ACHN (cell line): ENCODE results near the gene C6orf47.

ENCODE experiments used
- DNase-seq: peaks from one replicate; pipeline ENCODE4 v3.0.0-alpha.2; 2015
- in situ Hi-C: cut with HindIII; loops from 2 replicates; pipeline ENCODE4 v1.10.0; 2017; ENCODE audit warnings: low sequenced_read_pairs, low pct_ligation_motif_present, low pct_unique_long_range_greater_than_20kb

Gene C6orf47

DNA sequence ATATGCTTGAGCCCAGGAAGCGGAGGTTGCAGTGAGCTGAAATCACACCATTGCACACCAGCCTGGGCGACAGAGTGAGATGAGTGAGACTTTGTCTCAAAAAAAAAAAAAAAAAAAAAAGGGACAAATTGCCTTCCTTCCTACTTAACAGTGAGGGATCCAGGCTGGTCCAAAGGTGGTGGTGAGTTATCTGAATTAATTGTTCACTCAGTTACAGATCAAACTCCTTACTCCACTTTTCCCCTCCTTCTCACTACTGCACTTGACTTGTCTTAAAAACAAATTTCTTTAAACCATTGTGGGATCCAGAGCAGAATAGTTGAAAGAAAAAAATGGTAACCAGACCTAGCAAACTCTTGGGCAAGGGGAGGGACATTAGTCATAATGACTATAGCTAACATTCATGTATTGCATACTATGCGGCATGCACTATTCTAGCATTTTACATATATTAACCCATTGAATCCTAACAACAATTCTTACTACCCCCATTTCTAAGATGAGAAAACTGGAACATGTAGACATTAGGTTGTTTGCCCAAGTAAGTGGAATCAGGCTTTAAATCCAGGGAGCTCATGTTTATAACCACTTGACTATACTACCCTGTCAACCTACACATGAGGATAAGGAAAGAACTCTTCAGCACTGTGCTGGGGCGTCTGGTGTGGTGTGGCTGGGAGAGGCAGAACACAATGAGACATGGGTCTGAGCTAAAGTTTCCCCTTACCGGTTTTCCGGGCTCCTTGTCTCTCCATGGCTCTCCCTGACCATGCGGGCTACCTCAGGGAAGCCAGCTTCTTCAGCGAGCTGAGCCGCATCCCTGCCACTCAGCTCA lies 2.8 kb upstream of the C6orf47 start:
- DNase-seq = no peak
- in situ Hi-C loops = no loop called here

DNA sequence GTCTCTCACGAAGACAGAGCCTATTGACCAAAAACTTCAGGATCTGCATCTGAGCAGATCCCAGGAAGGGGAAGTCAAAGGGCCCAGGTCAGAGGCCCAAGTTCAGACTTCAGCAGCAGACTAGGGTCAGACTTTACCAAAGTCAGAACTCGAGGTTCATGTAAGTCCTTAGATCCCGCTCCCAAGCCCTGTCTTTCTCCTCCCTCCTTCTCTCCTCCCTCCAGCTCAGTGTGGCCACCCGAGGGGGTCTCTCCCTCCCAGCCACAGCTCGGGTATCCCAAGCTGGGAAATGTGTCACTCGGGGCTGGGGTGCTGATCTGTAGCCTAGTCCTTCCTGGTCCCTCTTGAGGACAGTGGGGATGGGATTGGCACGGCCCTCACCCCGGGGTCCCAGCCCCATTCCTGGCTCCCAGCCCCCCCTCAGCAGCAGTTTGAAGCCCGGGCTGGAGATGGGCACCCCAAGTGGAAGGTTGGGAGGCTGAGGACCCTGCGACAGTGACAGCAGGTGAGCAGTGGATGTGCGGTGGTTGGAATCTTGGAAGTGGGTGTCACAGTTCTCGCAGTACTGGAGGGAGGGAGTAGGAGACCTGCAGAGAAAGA lies 1.6 kb upstream of the C6orf47 start:
- DNase-seq = no peak
- in situ Hi-C loops = no loop called here

DNA sequence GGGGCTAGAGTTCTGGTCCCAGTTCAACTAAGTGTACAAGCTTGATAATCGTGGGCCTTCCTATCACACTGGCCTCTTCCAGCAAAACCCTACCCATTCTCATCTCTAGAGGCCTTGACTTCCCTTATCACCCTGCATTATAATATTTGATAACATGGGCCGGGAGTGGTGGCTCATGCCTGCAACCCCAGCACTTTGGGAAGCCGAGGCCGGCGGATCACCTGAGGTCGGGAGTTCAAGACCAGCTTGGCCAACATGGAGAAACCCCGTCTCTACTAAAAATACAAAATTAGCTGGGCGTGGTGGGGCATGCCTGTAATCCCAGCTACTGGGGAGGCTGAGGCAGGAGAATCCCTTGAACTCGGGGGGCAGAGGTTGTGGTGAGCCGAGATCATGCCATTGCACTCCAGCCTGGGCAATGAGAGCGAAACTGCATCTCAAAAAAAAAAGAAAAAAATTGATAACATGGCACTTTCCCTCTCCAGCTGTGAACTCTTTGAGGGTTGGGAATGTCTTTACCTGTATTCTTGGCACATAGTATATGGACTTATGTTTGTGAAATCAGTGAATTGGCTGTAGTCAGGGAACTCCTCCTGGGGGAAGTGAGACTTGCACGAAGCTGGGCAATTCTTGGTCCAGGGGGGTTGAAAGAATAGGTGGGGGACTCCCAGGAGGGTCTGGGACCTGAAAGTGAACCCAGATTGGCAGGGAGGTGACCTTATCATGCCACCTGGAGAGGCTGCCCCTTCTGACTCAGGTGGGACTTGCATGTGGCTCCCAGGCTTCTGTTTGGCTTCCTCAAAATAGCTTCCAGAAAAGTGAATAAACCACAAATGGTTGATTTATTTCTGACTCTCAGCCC lies 915 bp upstream of the C6orf47 start:
- in situ Hi-C loops = no loop called here
- no peak for DNase-seq

GRCh38 chr6:31659649-31660380 lies 763 bp downstream of the C6orf47 start:
- in situ Hi-C loops = no loop called here
- DNase-seq = peak; percentile 49

GRCh38 chr6:31658983-31659648 lies 1.5 kb downstream of the C6orf47 start:
- in situ Hi-C loops = no loop called here
- DNase-seq = no peak

- no peak for DNase-seq
- in situ Hi-C loops = no loop called here
These were observed 2.4 kb downstream of the C6orf47 start for GRCh38 chr6:31658158-31658688.

GRCh38 chr6:31657406-31658157 lies 3.0 kb downstream of the C6orf47 start:
- in situ Hi-C loops = no loop called here

DNA sequence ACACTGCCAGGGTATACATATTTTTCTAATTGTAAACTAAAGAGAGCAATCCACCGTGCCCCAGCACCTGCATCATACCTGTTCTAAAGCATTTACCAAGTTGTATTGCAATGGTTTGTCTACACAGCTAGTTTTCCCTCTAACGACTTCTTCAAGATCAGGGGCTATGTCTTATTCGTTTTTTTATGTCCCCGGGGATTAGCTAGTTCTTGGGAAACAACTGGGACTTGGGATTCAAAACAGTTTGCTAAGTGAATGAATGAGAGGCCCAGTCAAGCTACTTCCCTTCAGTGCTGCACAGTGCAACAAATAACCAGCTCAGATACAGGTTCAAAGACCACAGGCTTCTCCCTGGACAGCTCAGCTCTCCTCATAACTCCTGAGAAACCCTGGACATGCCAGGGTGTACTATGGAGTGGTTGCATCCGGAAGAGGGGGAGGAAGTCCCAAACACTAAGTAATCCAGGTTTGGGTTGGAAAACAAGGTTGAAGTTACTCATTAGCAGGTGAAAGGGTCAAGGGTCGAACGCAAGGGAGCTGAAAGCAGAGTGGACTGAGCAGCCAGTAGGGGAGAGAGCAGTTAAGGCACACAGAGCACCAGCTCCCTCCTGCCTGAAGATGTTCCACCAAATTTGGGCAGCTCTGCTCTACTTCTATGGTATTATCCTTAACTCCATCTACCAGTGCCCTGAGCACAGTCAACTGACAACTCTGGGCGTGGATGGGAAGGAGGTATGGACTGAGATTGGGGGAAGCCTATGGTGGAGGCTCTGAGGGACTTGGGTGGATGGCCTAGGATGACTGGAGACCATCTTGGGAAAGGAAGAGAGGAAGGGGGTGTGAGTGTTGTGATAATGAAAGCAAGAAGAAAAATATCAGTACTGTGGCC lies 5.0 kb downstream of the C6orf47 start, which contains the start of gene APOM:
TSS of gene APOM (plus strand) at position 546 of the 889 bp plus-strand sequence. CDS start at position 619, 73 bp downstream.
- no peak for DNase-seq
- in situ Hi-C loops = no loop called here

More at GRCh38 chr6:31657406-31658157, 3.0 kb downstream of the C6orf47 start:
- no peak for DNase-seq

DNA sequence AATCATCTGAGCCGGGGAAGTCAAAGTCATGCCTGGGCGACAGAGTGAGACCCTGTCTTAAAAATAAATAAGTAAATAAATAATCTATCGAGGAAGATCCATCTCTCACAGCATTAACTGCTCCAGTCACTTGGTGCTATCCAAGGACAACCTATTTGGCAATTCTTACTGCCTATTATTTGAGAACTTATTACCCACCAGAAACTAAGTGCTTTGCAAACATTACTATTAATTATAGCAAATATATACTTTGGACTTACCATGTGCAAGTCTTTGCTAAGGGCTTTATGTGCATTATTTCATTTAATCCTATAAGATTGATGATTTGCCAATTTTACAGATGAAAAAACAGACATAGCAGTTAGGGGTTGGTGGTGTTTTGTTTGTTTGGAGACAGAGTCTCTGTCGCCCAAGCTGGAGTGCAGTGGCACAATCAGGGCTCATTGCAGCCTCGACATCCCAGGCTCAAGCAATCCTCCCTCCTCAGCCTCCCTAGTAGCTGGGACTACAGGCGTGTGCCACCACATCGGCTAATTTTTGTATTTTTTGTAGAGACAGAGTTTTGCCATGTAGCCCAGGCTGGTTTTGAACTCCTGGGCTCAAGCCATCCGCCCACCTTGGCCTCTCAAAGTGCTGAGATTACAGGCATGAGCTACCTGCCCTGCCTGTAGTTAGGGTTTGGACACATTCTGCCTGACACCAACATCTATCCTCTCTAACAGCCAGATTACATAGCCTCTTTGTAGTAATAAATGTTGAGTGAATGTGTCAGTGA lies 5.8 kb downstream of the C6orf47 start:
- in situ Hi-C loops = no loop called here
- DNase-seq = no peak

- peak; percentile 87 for DNase-seq
- in situ Hi-C loops = no loop called here
These were observed 7.5 kb downstream of the C6orf47 start for GRCh38 chr6:31652925-31653724.

- DNase-seq = peak; percentile 67
- in situ Hi-C loops = no loop called here
These were observed 8.9 kb downstream of the C6orf47 start for GRCh38 chr6:31651602-31652191.

DNA sequence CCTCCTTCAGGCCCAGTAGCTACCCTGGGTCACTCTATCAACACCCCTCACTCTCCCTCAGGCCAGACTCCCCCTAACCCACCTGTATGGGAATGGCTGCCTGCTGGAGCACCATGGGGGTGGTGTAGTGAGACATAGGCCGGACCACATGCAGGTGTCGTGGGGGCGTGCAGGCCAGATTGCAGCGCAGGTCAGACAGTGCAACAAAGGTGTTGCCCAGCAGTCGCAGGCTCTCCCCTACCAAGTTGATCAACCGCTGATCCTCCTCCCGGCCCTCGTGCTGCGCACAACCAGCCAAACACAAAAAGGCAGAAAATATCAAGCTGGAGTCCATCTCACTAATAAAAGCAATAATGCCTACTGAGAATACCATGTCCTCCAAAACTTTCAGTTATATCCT lies 15.3 kb downstream of the C6orf47 start:
- no peak for DNase-seq
- in situ Hi-C loops = no loop called here

GRCh38 chr6:31643818-31644454 lies 16.6 kb downstream of the C6orf47 start:
- DNase-seq = no peak
- in situ Hi-C loops = no loop called here
